Pulmonary artery endothelial cell (primary cell): ENCODE data around the gene VRK2. TPM values are rescaled to one million over a fixed set of nuclear protein-coding genes. Genes with fewer than 3 reads are reported as not detected.

Source experiments
- total RNA-seq: library from RNA; depleted of rRNA; stranded (reverse); fragments of >200 nt; gene quantifications from 2 replicates; pipeline ENCODE4 v1.2.3, GENCODE V29; 2014

VRK2 gene
- total RNA-seq, 1 donor from 2014 or later, result 40.0 TPM

Other genes starting within 250 kb of the VRK2 start
- 13.2 and 14.9 TPM in 2 replicates for gene FANCL, start 194.5 kb downstream of the VRK2 start, total RNA-seq